Adrenal gland (tissue), 5 donors: Measurements from ENCODE around the gene KCNJ4.

Experiments
- POLR2A ChIP-seq, 2 donors: fragments of 450-650 bp; IDR thresholded peaks; one replicate each; pipeline ENCODE4 v1.6.1; 2017; ENCODE audit warnings: antibody characterized with exemption in 2 of 2, mild to moderate bottlenecking in 2 of 2, moderate library complexity in 1 of 2
- TF ChIP-seq, protein P1 (sequence below), 6 experiments: fragments of 450-650 bp in 4 of 6; fragments of 200-600 bp in 2 of 6; sonication (generic) in 1 of 6; IDR thresholded peaks; 1 replicate in 5 of 6; 2 replicates in 1 of 6; pipeline versions ENCODE4 v1.5.1 to v1.8.0; 2016 to 2021; ENCODE audit warnings: antibody characterized with exemption in 6 of 6, mild to moderate bottlenecking in 2 of 6, moderate library complexity in 1 of 6
- donor health status: DM: no; HTN: no; CAD: no.

DNA sequence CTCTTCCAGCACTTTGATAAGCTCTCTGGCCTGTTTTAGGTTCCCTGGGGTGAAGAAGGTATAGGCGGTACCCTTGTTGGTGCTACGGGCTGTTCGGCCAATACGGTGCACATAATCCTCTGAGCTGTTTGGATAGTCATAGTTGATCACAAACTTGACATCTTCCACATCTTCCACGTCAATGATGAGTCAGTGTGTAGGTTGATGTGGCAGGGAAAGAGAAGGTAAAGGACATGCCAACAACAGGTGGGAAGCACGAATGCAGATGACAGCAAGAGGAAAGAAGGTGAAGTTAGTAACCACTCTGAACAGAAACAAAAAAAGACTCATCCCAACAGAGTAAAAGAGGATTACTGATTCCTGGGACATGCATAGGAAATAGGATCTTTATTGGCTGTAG is 32.9 kb upstream of the KCNJ4 start:
- TF ChIP-seq, protein P1, sequence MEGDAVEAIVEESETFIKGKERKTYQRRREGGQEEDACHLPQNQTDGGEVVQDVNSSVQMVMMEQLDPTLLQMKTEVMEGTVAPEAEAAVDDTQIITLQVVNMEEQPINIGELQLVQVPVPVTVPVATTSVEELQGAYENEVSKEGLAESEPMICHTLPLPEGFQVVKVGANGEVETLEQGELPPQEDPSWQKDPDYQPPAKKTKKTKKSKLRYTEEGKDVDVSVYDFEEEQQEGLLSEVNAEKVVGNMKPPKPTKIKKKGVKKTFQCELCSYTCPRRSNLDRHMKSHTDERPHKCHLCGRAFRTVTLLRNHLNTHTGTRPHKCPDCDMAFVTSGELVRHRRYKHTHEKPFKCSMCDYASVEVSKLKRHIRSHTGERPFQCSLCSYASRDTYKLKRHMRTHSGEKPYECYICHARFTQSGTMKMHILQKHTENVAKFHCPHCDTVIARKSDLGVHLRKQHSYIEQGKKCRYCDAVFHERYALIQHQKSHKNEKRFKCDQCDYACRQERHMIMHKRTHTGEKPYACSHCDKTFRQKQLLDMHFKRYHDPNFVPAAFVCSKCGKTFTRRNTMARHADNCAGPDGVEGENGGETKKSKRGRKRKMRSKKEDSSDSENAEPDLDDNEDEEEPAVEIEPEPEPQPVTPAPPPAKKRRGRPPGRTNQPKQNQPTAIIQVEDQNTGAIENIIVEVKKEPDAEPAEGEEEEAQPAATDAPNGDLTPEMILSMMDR (IDR thresholded peaks at IDR 0.05), result no peak
- TF ChIP-seq POLR2A (IDR thresholded peaks at IDR 0.05), result no peak
